ENCODE measurements around the gene PPP1R14C.

Gene PPP1R14C

GRCh38 chr6:150275489-150275888, 132.6 kb downstream of the PPP1R14C start:
- no peak for DNase-seq

DNA sequence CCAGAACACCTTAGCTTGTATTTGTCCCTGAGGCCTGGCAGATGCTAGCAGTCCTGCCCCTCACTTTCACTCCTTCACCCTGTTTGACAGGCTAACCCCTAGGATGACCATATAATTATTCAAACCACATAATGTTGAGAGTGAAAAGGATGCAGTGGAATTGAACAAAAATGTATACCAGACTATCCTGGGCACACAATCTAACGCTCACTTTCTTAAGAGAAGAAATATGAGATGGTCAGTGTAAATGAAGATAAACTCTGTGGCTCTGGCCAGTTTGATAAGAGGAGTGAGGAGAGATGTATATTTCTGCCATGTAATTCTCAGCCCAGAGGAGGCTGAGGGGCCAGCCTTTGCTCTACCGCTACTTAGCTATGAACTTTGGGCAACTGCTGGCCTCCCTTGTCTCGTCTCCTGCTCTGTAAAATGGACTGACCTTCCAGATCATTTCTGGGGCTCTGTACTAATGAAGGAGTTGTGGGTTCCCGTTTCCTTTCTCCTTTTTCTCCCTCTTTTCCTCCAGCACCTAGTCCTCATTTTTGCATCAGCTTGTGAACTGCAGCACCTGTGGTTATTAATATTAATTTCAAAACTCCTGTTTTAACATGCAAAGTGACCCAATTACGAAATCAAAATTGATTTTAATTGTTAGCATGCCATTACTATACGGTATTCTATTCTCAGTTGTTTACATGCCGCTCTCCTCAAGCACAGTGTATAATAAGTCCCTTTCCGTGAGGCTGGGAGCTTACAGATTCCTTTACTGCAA, 133.5 kb downstream of the PPP1R14C start:
- DNase-seq = no peak

DNA sequence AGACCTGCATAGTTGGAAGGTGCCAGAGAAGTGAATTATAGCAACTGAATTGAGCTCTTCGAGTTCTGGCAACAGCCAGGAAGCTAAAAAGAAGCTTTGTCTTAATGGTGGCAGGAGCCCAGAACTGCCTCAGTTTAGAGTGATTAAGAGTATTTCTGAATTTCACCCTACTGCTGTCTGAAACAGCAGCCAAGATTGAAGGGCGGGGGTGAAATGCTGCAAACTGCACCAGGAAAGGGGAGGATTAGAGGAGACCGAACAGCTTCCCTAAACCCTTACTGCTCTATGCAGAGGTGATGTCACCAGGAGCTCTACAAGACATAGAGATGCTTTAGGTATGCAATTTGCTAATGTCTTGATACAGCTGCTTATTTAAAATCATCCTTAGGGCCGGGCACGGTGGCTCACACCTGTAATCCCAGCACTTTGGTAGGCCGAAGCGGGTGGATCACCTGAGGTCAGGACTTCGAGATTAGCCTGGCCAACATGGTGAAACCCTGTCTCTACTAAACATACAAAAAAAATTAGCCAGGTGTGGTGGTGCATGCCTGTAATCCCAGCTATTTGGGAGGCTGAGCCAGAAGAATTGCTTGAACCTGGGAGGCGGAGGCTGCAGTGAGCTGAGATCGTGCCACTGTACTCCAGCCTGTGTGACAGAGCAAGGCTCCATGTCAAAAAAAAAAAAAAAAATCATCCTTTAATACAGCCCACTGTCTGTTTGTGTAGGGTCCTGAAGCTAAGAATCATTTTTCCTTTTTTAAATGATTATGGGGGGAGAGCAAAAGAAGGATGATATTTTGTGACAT, 134.3 kb downstream of the PPP1R14C start:
- no peak for DNase-seq

DNA sequence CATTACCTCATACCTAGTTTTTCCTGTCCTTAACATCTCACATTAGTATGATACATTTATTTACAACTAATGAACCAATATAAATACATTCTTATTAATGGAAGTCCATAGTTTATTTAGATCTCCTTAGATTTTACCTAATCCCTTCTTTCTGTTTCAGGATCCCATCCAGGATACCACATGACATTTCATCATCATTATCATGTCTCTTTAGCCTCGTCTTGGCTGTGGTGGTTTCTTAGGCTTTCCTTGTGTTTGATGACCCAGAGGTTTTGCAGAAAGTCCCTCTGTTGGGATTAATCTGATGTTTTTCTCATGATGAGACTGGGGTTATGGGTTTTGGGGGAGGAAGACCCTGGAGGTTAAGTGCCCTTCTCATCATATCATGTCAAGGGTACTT, 136.7 kb downstream of the PPP1R14C start:
- DNase-seq = no peak

- no peak for DNase-seq
Measured at GRCh38 chr6:150280703-150281102, 137.9 kb downstream of the PPP1R14C start.

DNA sequence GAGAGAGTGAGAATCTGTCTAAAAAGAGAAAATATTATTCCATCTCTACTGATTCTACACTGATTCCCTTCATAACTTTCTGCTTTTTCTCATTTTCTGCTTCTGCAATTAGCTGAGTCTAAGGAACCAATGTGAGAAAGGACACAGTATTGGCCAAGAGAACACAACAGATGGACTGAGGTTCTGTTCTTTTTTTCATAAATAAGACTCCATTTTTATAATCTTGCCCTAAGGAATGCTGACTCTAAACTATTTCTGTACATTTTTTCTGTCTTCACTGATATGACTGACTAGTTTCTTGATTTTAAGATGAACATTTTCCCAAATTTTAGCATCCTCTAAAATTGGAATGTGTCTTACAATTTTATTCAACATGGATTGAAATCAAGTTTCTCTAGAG, 138.9 kb downstream of the PPP1R14C start:
- no peak for DNase-seq

- DNase-seq = no peak
Measured at GRCh38 chr6:150282806-150283205, 140.0 kb downstream of the PPP1R14C start.

GRCh38 chr6:150286460-150286859, 143.6 kb downstream of the PPP1R14C start:
- DNase-seq = no peak

GRCh38 chr6:150286912-150287311, 144.1 kb downstream of the PPP1R14C start:
- no peak for DNase-seq

DNA sequence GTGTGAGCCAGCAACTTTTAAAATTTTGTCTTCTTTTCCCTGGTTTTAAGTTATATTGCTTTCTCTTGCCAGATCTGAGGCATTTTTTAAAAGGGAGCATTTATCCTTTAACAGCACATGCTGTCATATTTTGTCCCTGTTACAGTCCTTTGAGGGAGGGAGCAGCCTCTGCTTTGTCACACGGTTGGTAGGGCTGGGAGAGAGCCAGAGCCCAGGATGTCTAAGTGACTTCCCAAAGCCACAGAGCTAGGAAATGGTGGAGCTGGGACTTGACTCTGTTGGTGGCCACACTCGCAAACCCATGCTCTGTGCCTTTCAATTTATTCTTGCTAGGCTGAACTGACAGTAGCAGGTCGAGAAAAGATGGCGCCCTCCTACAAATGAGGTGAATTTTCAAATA, 145.6 kb downstream of the PPP1R14C start:
- DNase-seq = no peak

- no peak for DNase-seq
Measured at GRCh38 chr6:150289454-150290071, 146.7 kb downstream of the PPP1R14C start.

GRCh38 chr6:150290429-150290828, 147.6 kb downstream of the PPP1R14C start:
- no peak for DNase-seq

- DNase-seq = no peak
Measured at GRCh38 chr6:150291968-150292710, 149.3 kb downstream of the PPP1R14C start.

DNA sequence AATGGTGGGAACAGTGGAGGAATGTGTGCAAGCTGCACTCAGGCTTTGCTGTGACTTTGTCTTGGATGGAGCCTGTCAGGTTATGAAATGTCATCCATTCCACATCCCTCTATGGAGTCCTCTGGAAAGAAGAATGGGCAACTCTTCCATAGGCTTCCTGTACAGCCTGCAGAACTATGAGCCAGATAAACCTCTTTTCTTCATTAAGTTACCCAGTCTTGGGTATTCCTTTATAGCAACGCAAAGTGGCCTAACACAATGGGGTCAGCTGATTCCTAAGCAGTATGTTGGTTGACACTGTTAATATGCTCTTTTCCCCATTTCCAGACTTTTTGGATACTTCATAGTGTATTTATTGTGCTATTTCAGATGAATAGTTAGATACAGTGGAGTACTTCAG, 150.2 kb downstream of the PPP1R14C start:
- DNase-seq = no peak

DNA sequence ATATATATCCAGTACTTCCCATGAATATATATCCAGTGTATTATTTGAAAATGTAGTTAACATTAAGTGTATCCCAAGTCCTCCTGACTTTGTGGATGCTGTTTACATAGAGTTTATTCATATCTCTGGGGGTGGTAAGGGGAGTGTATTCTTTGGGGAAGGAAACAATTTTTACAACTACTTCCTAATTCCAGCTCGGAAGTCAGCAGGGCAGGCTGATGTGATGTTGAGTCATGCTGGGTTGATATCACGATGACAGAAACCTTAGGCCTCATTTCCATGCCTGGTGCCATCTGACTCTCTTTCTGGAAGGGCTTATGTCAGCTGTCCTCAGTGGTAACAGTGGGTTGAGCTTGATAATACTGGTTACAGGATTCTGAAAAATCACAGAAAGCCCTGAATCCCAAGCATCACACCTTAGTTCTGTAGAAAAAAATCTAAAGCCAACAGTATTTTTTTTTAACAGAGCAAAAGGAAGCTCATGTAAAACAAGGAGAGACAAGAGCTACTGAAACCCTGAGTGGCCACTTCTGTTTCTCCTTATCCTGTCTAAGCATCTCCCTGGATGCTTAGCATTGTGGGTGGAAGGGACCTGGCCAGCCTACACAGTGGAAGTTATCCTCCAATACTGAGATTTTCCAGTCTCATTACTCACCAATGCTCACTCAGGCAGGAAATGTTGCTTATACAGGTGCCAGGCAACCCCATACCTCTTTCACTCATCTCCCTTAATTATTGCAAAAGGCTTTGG, 150.8 kb downstream of the PPP1R14C start:
- DNase-seq = no peak

- DNase-seq = no peak
Measured at GRCh38 chr6:150296890-150297289, 154.0 kb downstream of the PPP1R14C start.

- DNase-seq = no peak
Measured at GRCh38 chr6:150297327-150298029, 154.6 kb downstream of the PPP1R14C start.

- DNase-seq = no peak
Measured at GRCh38 chr6:150298030-150298380, 155.2 kb downstream of the PPP1R14C start.

- DNase-seq = no peak
Measured at GRCh38 chr6:150298676-150299075, 155.8 kb downstream of the PPP1R14C start.

Data from NCI-H1930 (cell line).